BLaER1 (cell line): Measurements from ENCODE around the gene SNAP29.

ENCODE experiments used
- H3K27ac ChIP-seq: shearing (Covaris generic); formaldehyde crosslinking; 2 replicates; pipeline ENCODE4 v1.8.1; 2022
- H3K27me3 ChIP-seq: shearing (Covaris generic); formaldehyde crosslinking; 2 replicates; pipeline ENCODE4 v1.8.1; 2022
- H3K36me3 ChIP-seq: shearing (Covaris generic); formaldehyde crosslinking; 2 replicates; pipeline ENCODE4 v1.8.1; 2022
- H3K4me1 ChIP-seq: shearing (Covaris generic); formaldehyde crosslinking; 2 replicates; pipeline ENCODE4 v1.8.1; 2022
- H3K4me2 ChIP-seq: shearing (Covaris generic); formaldehyde crosslinking; 2 replicates; pipeline ENCODE4 v1.8.1; 2022
- H3K4me3 ChIP-seq: shearing (Covaris generic); formaldehyde crosslinking; 2 replicates; pipeline ENCODE4 v1.8.1; 2022
- H3K9ac ChIP-seq: shearing (Covaris generic); formaldehyde crosslinking; 2 replicates; pipeline ENCODE4 v1.8.1; 2022
- H3K9me3 ChIP-seq: shearing (Covaris generic); formaldehyde crosslinking; 2 replicates; pipeline ENCODE4 v1.8.1; 2022
- H4K20me1 ChIP-seq: shearing (Covaris generic); formaldehyde crosslinking; 2 replicates; pipeline ENCODE4 v1.8.1; 2022
- Cebpa-rat ChIP-seq: shearing (Covaris generic); IDR thresholded peaks from 2 replicates; pipeline ENCODE4 v1.8.1; 2022

SNAP29 gene

DNA sequence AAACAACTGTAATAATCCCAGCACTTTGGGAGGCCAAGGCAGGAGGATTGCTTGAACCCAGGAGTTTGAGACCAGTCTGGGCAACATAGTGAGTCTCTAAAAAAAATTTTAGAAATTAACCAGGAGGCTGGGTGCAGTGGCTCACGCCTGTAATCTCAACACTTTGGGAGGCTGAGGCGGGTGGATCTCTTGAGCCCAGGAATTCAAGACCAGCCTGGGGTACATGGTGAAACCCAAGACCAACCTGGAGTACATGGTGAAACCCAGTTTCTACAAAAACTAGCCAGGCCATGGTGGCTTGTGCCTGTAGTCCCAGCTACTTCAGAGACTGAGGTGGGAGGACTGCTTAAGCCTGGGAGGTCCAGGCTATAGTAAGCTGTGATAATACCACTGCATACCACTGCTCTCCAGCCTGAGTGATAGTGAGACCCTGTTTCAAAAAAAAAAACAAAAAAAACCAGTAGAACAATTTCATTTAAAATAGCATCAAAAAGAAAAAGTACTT is 11.4 kb upstream of the SNAP29 start:
- Histone ChIP-seq H3K27ac (no peak overlapping the region), H3K36me3 (no peaks in the 10 kb centered on the region), H3K4me3 (no peak overlapping the region), H4K20me1 (peaks cover 97% of the 10 kb centered on the region), H3K9me3 (no peaks in the 10 kb centered on the region), H3K9ac (no peak overlapping the region), H3K27me3 (no peaks in the 10 kb centered on the region), H3K4me1 (peaks cover 44% of the 10 kb centered on the region), H3K4me2 (no peak overlapping the region)
- TF ChIP-seq Cebpa-rat = no peak

DNA sequence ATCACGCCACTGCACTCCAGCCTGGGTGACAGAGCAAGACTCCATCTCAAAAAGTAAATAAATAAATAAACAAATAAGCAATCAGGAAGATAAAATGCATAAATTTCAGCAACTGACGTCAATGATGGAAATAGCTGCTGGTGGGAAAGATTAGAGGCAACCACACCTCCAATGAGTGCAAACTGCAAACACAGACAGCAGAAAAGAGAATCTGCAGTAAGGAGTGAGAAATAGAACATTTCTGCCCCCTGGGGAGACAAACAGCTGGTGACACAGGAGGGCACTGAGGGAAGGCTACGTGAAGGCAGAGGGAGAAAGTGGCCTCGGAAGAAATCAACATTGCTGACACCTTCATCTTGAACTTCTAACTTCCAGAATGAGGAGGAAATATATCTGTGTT is 6.7 kb upstream of the SNAP29 start:
- Histone ChIP-seq H3K4me1 (peaks cover 51% of the 10 kb centered on the region), H3K9ac (peak overlapping the region; percentile 25; the same call in 1 of the 2 replicates), H3K27me3 (no peaks in the 10 kb centered on the region), H4K20me1 (peaks cover 98% of the 10 kb centered on the region), H3K36me3 (no peaks in the 10 kb centered on the region), H3K4me3 (no peak overlapping the region), H3K9me3 (no peaks in the 10 kb centered on the region), H3K4me2 (peak overlapping the region; percentile 51), H3K27ac (no peak overlapping the region)
- no peak for TF ChIP-seq Cebpa-rat

DNA sequence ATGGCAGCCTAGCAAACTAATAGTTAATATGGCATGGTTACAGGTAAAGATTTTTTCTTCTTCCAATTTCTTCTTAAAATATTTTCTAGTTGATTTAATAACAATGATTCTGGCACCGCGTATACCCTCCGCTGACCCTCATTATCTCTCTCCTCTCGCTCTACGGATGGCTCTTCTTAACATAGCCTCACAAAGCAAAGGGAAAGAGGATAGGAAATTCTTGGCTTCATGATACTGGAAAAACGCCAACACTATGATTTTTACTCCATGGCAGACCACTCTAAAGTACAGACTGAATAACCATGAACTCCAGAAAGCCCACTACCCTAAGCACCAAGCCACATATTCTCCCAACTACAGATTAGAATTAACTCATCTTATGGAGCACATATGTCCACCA is 6.3 kb upstream of the SNAP29 start:
- TF ChIP-seq Cebpa-rat = no peak
- H3K4me1 ChIP-seq = peaks cover 55% of the 10 kb centered on the region
- H3K9ac ChIP-seq = peak overlapping the region; percentile 25; the same call in 1 of the 2 replicates
- peak overlapping the region; percentile 51 for H3K4me2 ChIP-seq
- no peak overlapping the region for H3K27ac ChIP-seq
- no peaks in the 10 kb centered on the region for H3K9me3 ChIP-seq
- H4K20me1 ChIP-seq = peaks cover 98% of the 10 kb centered on the region
- no peaks in the 10 kb centered on the region for H3K27me3 ChIP-seq
- no peaks in the 10 kb centered on the region for H3K36me3 ChIP-seq
- no peak overlapping the region for H3K4me3 ChIP-seq

DNA sequence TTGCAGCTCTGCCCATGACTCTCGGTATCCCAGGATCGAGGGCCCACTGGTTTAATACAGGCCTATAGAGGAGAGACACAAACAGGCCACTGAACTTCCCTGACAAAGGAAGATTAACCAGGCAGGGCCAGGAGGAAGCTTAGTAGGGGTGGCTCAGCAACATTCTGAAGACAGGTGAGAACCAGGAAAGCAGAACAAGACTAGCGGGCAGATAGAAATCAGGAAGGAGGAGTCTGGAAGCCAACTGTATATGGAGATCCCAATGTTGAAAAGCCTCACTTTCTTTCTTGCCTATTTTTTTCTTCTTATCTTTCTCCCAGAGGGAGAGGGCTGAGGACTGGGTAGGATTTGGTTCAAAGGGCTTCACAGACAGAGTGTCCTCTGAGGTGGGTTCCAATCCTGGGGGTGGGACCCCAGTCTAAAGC is 5.6 kb upstream of the SNAP29 start:
- Histone ChIP-seq H3K4me1 (peaks cover 59% of the 10 kb centered on the region), H3K4me3 (no peak overlapping the region), H3K27me3 (no peaks in the 10 kb centered on the region), H3K9me3 (no peaks in the 10 kb centered on the region), H4K20me1 (peaks cover 98% of the 10 kb centered on the region), H3K9ac (no peak overlapping the region), H3K4me2 (peak overlapping the region; percentile 51), H3K36me3 (no peaks in the 10 kb centered on the region), H3K27ac (no peak overlapping the region)
- no peak for TF ChIP-seq Cebpa-rat

DNA sequence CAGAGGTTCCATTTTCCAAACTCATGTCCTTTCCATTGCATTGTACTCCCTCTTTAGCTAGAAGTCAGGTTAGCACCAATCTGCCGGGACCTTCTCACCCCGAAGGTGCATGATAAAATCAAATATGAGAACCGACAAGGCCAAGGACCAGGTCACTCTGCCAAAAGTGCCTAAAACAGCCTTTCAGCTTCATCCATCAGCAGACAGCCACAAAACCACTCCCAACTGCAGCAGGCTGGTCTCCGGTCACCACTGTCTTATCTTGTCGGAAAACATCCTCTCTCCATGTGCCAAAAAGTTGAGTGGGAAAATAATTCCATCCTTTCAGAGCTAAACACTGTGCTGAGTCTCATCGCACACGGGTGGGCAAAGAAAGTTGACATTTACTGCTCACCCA is 1.6 kb upstream of the SNAP29 start:
- peak overlapping the region; percentile 93 for H3K4me3 ChIP-seq
- peaks cover 62% of the 10 kb centered on the region for H4K20me1 ChIP-seq
- H3K9ac ChIP-seq = peak overlapping the region; percentile 86
- no peaks in the 10 kb centered on the region for H3K27me3 ChIP-seq
- no peak overlapping the region for H3K27ac ChIP-seq
- H3K4me2 ChIP-seq = peak overlapping the region; percentile 92
- peaks cover 53% of the 10 kb centered on the region for H3K4me1 ChIP-seq
- peaks cover 15% of the 10 kb centered on the region; the same call in 1 of the 2 replicates for H3K36me3 ChIP-seq
- H3K9me3 ChIP-seq = no peaks in the 10 kb centered on the region
- TF ChIP-seq Cebpa-rat = no peak

DNA sequence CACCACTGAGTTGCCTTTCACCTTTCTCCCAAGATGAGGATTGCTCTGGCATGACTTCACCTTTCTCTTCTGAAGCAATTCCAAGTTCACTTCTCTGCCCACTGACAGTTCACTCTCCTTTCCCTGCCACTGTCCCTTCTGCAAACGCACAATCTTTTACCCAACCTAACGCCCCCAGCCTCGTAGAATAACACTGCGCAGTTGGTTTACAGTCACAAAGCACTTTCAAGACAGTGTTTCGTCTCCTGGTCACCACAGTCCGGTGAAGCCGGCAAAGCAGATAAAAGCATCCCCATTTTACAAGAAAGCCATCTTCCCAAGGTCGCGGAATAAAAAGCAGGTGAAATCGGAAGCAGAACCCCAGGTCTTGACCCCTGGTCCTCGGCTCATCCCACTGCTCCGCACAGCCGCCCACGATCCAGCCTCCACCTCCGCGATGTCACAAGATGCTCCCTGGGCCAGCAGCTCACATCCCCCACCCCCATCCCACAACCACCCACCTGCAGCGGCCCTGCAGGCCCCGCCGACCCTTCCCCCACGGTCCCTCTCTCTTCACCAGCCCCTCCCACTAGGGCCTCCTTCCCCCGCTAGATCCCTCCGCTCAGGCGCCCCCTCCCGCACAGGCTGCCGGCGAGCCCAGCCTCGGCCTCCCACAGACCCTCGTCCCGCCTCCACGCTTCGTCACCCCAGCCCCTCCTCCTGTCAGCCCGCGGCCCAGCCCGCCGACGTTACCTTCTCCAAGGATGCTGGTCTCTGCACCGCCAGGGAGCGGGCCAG is 781 bp upstream of the SNAP29 start:
- no peak for TF ChIP-seq Cebpa-rat
- Histone ChIP-seq H3K9me3 (no peaks in the 10 kb centered on the region), H3K36me3 (peaks cover 22% of the 10 kb centered on the region), H3K4me1 (peaks cover 45% of the 10 kb centered on the region), H3K4me2 (peak overlapping the region; percentile 92), H3K27me3 (no peaks in the 10 kb centered on the region), H3K4me3 (peak overlapping the region; percentile 93), H3K9ac (peak overlapping the region; percentile 86), H3K27ac (peak overlapping the region; percentile 85), H4K20me1 (peaks cover 55% of the 10 kb centered on the region)

DNA sequence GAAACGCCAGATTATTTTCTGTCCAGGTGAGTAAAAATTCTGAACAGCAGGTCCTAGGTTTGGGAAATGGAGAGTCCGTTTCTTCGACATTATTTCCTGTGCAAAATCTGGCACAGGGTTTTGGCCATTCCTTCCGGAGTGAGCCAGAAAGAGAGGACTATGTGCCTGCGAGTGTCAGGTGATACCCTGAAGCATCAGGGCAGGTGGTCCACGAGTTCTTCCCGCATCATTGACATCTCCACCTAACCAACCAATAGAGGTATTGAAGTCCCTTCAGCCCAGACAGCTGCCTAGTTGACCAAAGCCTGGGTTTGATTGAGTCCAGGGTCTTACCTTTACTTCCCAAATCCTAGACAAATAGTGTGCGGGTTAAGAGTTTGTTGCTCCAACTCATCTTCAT is 808 bp downstream of the SNAP29 start:
- Histone ChIP-seq H3K4me2 (peak overlapping the region; percentile 78), H3K9me3 (no peaks in the 10 kb centered on the region), H3K36me3 (peaks cover 38% of the 10 kb centered on the region), H3K27ac (peak overlapping the region; percentile 86), H3K4me3 (peak overlapping the region; percentile 93), H3K27me3 (no peaks in the 10 kb centered on the region), H4K20me1 (peaks cover 52% of the 10 kb centered on the region), H3K9ac (peak overlapping the region; percentile 86), H3K4me1 (peaks cover 36% of the 10 kb centered on the region)
- TF ChIP-seq Cebpa-rat = no peak

DNA sequence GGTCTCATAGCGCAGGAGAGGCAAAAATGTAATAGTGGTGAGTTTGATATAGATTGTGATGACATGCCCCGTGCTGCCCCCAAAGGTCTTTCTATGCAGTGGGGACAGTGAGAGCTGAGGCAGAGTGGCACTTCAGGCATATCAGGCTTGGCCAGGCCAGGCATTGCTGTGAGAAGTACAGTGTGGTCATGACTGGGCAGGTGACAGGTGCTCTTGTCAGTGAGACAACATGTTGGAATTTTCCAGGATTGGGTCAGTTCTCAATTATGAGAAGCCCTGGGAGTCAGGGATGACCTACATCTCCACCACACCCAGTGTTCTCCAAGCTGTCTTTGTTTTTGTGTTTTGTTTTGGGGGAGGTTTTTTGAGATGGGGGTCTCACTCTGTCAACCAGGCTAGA is 3.7 kb downstream of the SNAP29 start:
- no peak overlapping the region for H3K4me3 ChIP-seq
- no peaks in the 10 kb centered on the region for H3K27me3 ChIP-seq
- H3K9ac ChIP-seq = no peak overlapping the region
- H4K20me1 ChIP-seq = peaks cover 52% of the 10 kb centered on the region
- no peak for TF ChIP-seq Cebpa-rat
- H3K27ac ChIP-seq = no peak overlapping the region
- no peak overlapping the region for H3K4me2 ChIP-seq
- peaks cover 63% of the 10 kb centered on the region for H3K36me3 ChIP-seq
- peaks cover 41% of the 10 kb centered on the region for H3K4me1 ChIP-seq
- no peaks in the 10 kb centered on the region for H3K9me3 ChIP-seq

DNA sequence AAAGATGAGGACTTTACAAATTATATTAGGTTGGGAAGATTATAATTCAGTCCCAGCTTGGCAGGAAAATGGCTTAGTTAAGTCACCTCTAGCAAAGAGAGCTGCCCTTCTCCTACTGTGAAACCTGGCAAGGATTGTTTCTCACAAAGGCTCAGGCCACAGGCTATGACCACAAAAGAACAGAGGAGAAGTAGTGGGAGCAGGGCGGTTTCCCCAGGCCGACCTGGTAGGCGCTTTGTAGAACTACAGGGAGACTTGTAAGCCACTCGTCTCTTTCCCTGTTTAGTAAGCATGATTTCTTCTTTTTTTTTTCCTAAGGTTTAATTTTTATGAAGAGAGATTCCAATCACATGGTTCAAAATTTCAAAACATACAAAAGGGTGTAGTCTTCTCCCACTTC is 4.6 kb downstream of the SNAP29 start:
- H3K9ac ChIP-seq = no peak overlapping the region
- H3K9me3 ChIP-seq = no peaks in the 10 kb centered on the region
- H3K4me1 ChIP-seq = peaks cover 45% of the 10 kb centered on the region

DNA sequence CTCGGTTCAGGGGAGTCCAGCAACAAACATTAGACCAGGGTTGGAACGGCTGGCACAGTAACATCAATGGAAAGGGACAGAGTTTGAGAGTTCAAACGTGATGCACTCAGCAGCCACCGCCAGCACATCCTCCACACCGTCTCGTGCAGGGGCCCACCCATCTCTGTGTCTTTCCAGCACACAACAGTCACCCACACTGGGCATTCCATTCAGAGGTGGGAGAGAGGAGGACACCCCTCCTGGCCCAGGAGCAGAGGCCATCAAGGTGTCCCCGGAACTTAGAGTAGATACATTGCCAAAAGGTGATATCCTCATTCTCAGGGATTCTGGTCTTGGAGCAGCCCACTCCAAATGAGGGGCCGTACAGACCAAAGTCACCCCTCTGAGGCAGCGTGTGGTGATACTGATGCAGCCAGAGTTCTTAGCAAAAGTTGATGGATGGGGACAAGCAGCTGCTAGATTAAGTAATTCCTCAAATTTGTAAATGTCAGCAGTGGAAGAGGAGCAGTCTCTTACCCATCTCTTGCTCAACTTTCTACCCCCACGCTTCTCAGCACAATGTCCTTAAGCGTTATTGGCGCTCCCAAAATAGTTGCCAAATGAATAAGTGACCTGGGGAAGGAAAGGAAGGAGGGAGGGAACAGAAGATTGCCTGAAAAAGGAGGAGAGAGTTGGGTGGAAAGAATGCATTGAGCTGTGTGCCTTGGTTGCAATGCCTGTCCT is 5.5 kb downstream of the SNAP29 start:
- Histone ChIP-seq H3K27ac (no peak overlapping the region), H3K9me3 (no peaks in the 10 kb centered on the region), H3K4me2 (no peak overlapping the region), H3K36me3 (peaks cover 72% of the 10 kb centered on the region), H3K4me1 (peaks cover 47% of the 10 kb centered on the region), H3K4me3 (no peak overlapping the region), H3K27me3 (no peaks in the 10 kb centered on the region), H4K20me1 (peaks cover 53% of the 10 kb centered on the region), H3K9ac (no peak overlapping the region)
- TF ChIP-seq Cebpa-rat = no peak

More for the DNA sequence above, 4.6 kb downstream of the SNAP29 start:
- no peak overlapping the region for H3K27ac ChIP-seq
- peaks cover 52% of the 10 kb centered on the region for H4K20me1 ChIP-seq
- no peak for TF ChIP-seq Cebpa-rat
- H3K4me3 ChIP-seq = no peak overlapping the region
- peaks cover 63% of the 10 kb centered on the region for H3K36me3 ChIP-seq
- H3K27me3 ChIP-seq = no peaks in the 10 kb centered on the region
- H3K4me2 ChIP-seq = no peak overlapping the region
